GM18861 (cell line): Measurements from ENCODE around the gene CCNF.
"Not testable (repeated sequence)": the region's sequence is repeated elsewhere in the genome, so short reads cannot be mapped to it uniquely, and the experiment has no call there.

Experiments used
- ATAC-seq: cut with Tn5 transposase; IDR thresholded peaks from one replicate; pipeline ENCODE4 v1.9.1; 2021; ENCODE audit not compliant: unreplicated experiment

The CCNF gene

GRCh38 chr16:2429034-2429770 is at the start of gene CCNF:
Gene CCNF, plus strand, starts transcription at chr16:2429447. Its CDS starts 35 bp downstream, at chr16:2429482.
- peak; percentile 70 for ATAC-seq

GRCh38 chr16:2383501-2383900 is 45.7 kb upstream of the CCNF start:
- no peak for ATAC-seq

GRCh38 chr16:2384426-2384825 is 44.8 kb upstream of the CCNF start:
- no peak for ATAC-seq

GRCh38 chr16:2385190-2385836 is 43.9 kb upstream of the CCNF start:
- ATAC-seq: no peak

- not testable (repeated sequence) for ATAC-seq
Measured at GRCh38 chr16:2385982-2386381, 43.3 kb upstream of the CCNF start.

GRCh38 chr16:2386990-2387389 is 42.3 kb upstream of the CCNF start:
- no peak for ATAC-seq

- ATAC-seq: no peak
Measured at GRCh38 chr16:2388139-2388874, 40.9 kb upstream of the CCNF start.

- no peak for ATAC-seq
Measured at GRCh38 chr16:2388875-2389433, 40.3 kb upstream of the CCNF start.

GRCh38 chr16:2392025-2392424 is 37.2 kb upstream of the CCNF start:
- no peak for ATAC-seq

GRCh38 chr16:2398520-2398919 is 30.7 kb upstream of the CCNF start:
- no peak for ATAC-seq

GRCh38 chr16:2404099-2404498 is 25.1 kb upstream of the CCNF start:
- no peak for ATAC-seq

GRCh38 chr16:2415085-2415484 is 14.2 kb upstream of the CCNF start:
- no peak for ATAC-seq

GRCh38 chr16:2420035-2420434 is 9.2 kb upstream of the CCNF start:
- no peak for ATAC-seq

GRCh38 chr16:2422123-2422867 is 7.0 kb upstream of the CCNF start:
- no peak for ATAC-seq

GRCh38 chr16:2424061-2425007 is 4.9 kb upstream of the CCNF start:
- ATAC-seq: no peak

GRCh38 chr16:2425008-2425518 is 4.2 kb upstream of the CCNF start:
- ATAC-seq: no peak

GRCh38 chr16:2425825-2426430 is 3.3 kb upstream of the CCNF start:
- no peak for ATAC-seq

GRCh38 chr16:2426941-2427361 is 2.3 kb upstream of the CCNF start:
- ATAC-seq: no peak

GRCh38 chr16:2427526-2427925 is 1.7 kb upstream of the CCNF start:
- no peak for ATAC-seq
